ENCODE data around the gene DIP2C.
A peak's percentile ranks its signal among the peaks of the same experiment; 100 is the strongest.

DIP2C gene

DNA sequence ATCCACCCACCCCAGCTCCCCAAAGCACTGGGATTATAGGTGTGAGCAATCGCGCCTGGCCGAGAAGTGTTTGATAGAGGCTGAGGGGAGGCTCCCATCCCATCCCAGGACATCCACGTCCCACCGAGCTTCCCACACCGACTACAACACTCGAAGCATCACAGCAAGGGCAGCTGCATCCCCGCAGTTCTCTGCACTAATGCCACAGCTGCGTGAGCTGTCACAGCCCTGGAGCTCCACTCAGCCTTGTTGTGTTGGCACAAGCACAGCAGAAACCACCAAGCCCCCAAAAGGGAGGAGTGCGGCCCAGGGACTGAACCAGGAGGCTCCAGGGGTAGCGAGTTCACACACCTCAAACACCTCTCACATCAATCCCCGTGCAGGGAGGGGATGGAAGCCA, 121.6 kb downstream of the DIP2C start:
- DNase-seq: no peak

DNA sequence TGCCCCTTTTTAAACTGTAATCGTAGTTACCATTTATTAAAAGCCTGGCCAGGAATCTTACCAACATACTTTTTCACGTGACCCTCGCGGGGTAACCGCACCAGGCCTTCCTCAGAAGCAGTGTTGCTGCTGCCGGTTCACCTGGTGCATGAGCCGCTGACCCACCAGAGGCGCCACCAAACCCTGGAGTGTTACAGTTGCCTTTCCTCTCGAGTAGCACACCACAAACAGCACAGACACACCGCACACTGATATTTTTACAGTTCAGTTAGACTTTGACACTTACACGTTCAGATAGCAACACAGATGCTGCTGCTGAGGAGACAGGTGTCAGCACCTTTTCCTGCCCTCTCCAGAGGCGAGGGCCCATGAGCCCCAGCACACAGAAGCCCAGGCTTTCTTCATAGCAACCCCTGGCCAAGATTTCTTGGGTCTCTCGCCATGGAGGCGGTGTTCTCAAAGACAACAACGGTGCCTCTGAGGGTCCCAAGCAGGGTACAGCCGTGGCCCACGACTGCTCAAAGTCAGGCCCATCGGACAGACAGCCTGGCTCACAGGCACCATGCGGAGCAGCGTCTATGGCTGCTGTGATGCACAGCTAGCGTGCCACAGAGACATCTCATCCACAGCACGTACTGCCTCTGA, 123.1 kb downstream of the DIP2C start:
- DNase-seq: no peak

DNA sequence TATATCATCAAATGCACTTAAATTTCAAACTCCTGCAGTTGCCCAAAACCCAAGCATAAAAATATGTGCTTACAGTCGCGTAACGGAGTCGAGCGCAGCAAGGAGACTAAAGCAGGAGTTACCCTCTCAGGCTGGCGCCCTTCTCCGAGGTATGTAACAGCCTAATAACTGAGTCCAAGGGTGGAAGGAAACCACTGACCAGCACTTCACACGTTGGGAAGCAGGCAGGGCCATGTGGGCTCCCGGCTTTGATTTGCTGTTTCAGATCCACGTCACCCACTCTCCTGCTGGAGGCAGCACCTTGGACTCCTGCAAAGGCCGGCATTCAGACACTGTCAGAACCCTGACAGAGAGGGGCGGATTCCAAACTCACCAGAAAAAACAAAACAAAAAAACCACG, 123.8 kb downstream of the DIP2C start:
- no peak for DNase-seq

DNA sequence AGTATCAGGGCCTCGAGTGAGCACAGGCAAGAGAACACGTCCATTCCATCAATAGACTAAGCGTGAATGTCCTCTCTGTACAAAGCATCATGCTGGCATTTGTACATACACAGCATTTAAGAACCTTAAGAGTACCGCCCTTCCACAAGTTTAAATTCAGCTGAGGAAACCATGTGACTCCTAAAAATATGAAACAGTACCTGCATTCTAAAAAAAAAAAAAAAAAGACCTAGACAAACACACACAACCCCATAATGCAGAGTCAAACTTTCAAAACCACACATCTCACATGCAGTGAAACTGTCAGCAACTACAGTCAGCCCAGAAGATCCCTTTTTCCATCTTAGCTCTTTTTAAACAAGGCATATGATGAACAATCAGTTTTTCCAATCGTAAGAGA, 124.3 kb downstream of the DIP2C start:
- DNase-seq: no peak

DNA sequence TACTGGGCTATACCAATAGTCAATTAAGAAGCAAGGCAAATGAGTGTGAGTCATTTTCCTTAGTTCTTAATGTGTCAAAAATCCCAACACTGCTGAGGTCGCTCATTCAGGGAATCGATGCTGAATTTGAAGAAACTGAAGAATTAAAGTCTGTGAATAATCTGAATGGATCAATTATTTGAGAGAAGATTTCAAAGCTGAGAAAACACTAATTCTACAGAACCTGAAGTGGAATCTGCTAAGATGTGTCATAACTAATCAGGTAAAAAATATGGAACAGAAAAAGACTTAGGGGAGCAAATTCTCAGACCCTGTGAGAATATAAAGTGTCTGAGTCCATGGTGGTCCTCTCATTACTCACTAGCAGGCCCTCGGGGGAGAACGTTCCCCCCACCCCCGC, 125.6 kb downstream of the DIP2C start:
- no peak for DNase-seq

DNA sequence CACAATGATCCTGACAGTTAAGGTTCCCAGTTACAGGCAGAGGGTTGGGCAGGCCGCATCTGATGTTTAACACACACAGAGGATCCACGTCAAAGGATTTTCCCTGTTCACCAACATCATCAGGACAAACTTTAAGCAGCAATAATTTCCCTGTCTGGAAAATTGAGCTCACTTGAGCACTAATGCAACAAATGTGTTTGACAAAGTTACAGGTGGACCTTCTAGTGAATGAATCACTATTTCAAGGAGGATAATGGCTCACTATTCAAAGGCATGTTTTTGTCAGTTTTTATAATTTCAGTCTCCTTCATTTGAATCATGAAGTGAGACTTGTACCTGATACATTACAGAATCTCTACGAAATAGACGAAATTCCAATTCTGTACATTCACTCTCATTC, 127.3 kb downstream of the DIP2C start:
- no peak for DNase-seq

DNA sequence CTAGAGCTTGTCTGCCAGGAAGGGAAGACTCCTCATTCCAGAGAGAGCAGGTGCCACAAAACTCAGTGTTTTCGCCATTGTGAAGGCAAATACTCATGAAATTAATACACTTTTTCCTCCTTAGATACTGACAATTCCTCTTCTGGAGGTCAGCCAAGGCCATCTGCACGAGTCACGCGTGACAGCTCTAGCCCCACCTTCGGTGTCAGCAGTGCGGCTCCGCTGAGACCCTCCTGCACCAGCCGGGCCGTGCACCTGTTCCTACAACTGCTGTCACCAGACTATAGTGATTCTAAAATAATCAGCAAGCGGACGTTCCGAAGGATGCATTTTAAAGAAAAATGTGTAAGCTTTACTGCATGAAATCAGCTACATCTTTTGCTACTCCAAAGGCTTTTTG, 127.7 kb downstream of the DIP2C start:
- DNase-seq: no peak

DNA sequence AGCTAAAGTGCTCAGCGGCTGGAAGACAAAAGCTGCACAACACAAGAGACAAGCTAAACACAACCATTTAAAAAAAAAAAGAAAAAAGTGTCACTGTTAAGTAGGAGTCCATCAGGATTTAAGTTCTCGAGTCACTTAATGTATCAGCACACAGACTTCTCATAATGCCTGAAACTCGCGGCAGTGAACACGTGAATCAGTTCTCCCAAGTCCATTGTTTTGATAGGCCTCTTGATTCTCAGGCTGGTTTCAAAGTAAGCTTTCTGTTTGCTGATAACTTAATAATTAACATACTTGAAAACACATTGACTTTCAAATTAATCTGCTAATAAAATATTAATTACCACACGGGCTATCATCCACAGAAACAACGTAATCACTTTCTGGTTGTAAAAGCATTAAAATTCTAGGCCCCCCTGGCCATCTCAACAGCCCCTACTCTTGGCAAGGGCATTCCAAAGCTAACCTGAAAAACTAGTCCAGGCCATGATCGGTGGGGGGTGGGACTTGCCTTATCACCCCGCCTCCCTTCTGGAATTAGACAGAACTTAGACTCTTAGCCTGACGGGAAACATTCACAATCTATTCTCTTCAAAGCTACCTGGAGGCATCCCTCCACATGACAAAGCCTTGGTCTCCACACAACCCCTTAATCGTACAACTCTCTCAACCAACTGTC, 129.0 kb downstream of the DIP2C start:
- DNase-seq: no peak

DNA sequence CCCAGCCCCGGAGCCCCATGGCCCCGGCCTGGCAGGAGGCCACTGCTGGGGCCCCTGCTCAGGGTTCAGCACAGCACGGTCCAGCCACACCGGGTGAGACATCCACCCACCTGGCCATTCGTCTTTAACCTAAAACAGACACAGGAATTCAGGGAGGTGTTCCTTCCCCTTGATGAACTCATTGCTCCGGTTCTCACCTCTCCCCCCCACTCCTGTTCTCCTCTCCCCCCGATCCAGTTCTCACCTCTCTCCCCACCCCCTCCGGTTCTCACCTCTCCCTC, 129.8 kb downstream of the DIP2C start:
- DNase-seq: no peak

DNA sequence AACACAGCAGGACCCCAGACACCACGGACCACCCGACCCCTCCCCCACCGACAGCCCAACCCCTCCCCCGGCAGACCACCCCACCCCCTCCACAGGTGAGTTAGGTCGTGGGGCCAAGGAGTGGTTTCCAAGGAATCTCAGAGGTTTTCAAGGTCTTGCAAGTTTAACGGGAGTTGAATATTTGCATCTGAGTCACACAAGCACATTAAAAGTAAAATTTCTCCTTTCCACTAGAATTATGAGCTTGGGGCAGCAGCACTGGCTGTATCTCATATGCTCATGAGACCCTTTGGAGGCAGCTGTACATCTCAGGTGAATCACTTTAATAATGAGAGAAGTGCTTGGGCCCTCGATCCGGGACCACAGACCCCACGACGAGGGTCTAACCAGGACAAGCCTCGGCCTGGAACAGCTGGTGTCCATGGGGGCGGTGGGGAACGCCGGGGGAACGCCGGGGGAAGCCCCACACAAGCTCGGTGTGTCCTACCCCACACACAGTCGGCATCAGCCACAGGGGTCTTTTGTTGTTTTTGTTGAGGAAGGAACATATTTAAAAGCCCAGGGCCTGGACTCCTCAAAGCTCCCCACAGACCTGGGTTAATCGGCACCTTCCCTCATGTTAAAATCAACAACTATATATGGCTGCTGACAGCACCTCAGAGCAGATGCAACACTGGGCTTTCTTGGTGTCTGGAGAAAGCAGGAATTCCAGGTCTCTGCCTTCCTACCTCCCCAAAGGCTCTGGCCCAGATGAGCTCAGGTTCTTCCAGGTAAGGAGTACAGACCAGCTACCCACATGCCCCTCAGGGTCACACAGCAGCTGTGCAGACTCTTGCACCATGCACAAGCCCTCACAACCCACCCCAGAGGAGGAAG, 130.3 kb downstream of the DIP2C start:
- peak; percentile 17 for DNase-seq

DNA sequence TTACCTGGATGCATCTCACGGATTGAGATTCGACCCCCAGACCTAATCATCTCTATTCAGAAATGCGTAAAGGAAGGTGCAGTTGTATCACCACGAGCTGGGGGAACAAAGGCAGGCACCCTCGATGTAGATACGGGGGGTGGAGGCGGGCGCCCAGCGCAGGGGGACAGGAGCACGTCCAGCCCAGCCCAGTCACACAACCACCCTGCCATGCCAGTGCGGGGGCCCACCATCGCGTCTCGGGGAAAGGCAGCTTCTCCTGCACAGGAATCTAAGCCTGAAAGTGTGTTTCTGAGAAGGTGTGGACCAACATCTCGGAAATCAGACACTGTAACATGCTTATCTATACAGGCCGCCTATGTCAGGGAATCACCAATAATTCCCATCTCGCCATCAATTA, 131.1 kb downstream of the DIP2C start:
- no peak for DNase-seq

DNA sequence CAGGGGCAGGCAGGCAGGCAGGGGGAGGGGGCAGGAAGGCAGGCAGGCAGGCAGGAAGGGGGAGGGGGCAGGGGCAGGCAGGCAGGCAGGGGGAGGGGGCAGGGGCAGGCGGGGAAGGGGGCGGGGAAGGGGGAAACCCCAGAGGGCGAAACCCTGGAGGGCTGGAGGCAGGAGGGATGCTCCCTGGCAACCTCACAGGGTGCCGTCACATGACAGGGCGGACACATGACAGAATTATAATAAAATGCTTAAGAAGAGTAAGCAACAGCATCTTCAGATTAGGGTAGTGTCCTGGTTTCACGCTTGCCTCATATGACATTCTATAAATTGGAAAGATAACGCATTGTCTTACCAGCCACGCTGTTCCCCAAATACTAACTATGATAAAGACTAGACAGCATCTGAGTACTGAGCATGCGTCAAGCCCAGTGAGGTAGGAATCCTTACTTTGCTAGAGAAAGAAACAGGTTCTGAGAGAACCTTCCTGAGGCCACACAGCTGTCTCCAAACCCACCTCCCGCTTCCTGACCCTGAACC, 131.6 kb downstream of the DIP2C start:
- DNase-seq: peak; percentile 61

DNA sequence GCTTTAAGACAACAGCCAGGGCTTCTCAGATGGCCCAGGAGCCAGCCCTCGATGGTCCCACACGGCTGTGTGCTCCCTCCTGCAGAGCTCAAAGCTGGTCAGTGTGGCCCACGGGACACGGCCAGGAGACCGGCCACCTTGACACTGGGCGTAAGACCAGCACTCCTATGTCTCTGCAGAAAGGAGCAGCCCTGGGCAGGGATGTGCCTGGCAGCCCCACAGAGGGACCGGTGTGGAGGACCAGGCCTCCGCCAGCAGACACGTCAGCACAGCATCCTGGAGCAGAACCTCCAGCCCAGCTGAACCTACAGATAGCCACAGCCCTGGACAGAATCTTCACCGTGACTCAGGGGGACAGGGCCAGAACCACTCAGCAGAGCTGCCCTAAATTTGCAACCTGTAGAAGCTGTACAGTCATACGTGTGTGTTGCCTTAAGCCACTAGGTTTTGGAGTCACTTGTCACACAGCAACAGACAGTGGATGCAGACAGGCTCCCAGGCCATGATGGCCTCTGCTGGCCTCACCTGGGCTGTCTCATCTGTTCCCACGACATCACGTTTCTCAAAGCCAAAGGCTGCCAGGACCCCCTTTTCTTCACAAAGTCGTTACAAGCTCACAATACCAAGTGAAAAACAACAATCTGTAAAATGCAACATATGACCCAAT, 132.4 kb downstream of the DIP2C start:
- DNase-seq: no peak

DNA sequence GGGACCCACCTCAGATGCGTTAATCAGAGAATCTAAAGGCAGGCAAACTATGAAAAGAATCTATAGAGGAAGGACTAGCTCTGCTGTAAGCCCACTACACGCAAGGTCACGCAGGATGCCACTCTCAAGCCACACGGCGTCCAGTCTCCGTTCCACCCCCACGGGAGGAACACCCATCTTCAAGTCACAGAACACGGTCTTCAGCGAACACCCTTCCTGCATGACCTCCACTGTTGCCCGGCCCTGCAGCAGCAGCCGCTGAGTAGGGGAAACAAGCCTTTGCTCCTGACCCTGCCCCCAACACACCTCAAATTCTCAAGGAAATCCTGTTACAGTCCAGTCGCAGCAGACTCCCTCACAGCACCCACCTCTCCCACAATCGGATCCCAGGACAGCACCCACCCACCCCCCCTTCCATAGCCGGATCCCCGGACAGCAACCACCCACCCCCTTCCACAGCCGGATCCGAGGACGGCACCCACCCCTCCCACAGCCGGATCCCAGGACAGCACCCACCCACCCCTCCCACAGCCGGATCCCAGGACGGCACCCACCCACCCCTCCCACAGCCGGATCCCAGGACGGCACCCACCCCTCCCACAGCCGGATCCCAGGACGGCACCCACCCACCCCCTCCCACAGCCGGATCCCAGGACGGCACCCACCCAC, 133.7 kb downstream of the DIP2C start:
- DNase-seq: no peak

DNA sequence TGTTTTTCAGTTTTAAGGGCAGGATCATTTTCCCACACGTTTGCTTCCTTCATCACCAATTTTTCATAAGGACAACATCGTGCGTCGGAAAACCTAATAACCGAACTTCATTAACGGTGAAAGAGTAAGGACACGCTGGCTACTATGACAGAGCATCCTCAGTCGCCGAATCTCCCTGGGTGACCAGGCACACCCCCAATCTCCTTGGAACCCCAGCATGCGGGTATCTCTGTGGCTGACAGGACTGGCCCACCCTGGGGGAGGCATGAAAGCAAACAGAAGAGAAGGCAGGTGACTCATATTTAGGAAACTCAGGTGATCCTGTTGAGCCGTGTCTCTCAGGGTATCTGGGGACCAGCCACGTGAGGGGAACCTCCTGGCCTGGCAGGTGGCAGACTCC, 134.2 kb downstream of the DIP2C start:
- DNase-seq: no peak

DNA sequence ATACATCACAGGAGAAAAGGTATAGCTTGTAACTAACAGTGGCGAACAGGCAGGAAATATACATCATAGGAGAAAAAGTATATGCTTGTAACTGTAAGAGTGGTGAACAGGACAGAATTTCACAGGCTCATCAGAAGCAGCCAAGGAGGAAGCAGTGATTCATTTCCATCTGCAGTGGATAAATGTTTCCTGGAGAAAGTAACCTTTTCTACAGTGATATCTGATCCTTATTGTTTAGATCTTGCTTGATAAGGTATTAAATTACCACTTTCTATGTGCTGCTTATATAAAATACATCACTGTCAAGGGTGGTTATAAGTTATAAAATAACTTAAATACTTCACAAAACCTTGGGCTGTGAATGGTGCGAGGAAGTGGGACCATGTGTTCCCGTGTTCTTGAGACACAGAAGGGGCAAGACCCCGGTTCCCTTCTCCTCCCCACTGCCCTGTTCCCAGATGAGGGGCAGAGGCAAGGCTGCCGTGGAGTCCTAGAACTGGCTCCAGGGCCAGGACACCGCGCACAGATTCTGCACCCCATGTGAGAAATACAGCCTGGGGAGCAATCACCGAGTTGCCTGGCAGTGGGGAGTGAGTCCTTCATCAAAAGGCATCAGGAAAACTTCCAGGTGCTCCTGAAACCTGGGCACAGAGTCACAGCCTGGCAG, 135.2 kb downstream of the DIP2C start:
- peak; percentile 54 for DNase-seq

DNA sequence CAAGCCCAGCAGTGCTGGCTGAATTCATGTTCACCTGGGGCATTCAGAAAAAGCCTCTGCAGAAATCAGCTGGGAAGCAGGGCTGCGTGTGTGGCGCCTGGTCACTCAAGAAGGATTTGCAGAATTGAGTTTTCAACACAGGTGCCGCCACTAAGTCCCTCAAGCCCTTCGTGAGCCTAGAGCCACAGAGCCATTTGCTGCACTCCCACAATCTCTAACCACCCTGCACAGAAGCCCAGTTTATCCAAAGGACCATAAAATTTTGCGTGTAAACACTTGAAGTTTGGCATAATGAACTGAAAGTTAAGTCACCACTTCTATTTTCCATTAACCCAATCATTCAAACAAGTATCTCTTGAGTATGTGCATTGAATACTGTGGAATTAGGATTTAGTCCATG, 136.2 kb downstream of the DIP2C start:
- DNase-seq: no peak

DNA sequence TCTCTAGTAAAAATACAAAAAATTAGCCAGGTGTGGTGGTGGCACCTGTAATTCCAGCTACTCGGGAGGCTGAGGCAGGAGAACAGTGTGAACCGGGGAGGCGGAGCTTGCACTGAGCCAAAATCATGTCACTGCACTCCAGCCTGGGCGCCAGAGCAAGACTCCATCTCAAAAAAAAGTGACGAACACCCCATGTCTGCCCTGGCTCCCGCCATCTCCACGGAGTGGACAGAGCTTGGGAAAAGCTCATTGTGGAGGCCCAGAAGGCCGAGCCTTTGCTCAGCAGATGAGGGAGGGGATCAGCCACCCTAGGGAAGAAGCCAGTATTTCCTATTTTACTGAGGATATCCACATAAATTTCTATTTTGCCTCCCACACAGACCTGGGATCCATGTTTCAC, 136.8 kb downstream of the DIP2C start:
- DNase-seq: no peak

DNA sequence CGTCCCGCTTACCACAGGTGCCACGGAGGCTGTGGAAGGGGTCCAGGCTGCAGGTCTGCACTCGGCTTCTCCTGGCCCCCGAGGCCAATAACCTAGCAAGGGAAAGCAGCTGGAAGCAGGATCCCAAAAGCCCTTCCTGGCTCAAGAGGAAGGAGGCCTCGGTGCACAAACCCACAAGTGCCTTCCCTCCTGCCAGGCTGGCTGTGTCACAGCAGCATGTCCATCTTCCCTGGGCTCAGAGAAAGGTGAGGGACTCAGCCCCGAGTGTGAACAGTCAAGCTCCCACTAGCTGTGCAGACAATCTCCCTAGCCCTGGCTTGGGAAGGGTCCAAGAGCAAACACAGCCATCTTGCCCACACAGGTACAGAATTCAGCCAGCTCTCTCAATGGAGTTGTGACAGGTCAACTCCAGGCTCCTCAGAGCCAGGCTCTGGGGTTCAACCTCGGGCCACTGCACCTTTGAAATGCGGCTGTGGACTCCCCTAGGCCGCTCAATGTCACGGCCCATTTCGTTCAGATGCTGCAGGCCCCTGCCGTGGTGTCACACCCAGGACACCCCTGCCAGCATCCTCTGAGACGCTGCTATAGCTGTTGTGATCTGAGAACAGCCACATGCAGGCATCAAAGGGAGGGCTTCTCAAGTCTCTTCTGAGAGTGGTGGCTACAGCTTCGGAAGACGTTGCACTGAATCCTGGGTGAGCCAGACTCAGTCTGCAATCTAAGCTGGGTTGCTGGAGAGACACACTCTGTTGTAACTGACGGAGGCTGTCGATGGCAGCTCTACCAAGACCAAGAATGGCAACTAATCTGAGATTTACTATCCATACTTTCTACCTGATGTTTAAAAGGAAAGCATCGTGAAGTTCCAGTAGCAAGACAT, 137.9 kb downstream of the DIP2C start:
- DNase-seq: no peak

DNA sequence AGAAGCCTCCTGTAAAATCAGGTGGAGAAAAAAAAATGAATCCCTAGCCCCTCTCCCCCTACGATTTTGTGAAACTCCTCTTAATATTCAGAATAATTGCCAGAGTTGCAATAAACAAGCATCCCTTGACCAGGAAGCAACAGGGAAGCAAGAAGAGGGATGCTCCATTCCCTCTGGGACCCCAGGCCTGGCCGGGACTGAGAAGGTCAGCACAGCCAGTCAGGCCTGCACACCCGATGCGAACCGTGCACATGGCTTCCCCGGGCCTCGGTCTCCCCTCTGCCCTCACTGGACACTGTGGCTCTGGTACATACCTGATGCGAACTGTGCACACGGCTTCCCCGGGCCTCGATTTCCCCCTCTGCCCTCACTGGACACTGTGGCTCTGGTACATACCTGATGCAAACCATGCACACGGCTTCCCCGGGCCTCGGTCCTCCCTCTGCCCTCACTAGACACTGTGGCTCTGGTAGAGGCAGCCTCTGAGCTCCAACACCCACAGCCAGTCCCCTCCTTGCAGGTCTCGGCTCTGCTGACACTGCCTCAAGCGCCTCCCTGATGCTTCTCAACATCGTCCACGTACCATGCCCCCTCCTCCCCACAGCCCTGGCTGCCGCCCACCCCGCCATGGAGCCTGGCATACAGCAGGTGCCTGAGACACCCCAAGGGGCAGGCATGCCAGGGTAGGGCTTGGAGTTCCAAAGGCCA, 138.6 kb downstream of the DIP2C start:
- DNase-seq: no peak

DNA sequence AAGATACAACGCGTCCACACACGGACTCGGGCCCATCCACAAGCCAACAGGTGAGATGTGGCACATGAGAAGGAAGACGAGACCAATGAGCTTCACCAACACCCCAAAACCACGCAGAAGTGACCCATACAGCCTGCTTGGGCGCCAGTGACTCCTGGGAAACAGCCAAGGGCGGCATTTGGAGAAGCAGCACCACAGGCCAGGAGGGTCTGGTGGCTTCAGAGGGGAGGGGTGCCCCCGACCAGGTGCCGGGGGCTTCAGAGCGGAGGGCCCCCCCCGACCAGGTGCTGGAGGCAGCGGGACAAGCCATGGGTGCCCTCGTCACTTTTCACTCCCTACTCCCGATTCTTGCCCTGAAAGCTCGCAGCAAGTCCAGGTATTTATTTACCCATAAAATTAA, 140.1 kb downstream of the DIP2C start:
- no peak for DNase-seq

All from fibroblast of skin of right quadriceps (primary cell).